ENCODE results near the gene SUPT3H. TPM values are rescaled to one million over a fixed set of nuclear protein-coding genes. Genes with fewer than 3 reads are reported as not detected.

The SUPT3H gene
- total and polyA plus RNA-seq, 2 of the 8 experiments (the other 6 are each of a cell fraction or from before 2014, with no cell fraction given), result 18.8 to 23.0 TPM

GRCh38 chr6:45275358-45275757, 102.4 kb downstream of the SUPT3H start:
- ChIA-PET CTCF (ENCODE audit: partially characterized antibody) (no interaction called here), POLR2A (ENCODE audit: partially characterized antibody) (no interaction called here)
- no peak overlapping the region for H2BK120ac ChIP-seq (replicated peaks; ENCODE audit: low read depth, low read length)
- 88% methylated on average over 1 of the region's 1 CpG; no CpG with 5 or more reads in 1 of the 2 experiments for WGBS, 2 experiments (ENCODE audit: extremely low coverage in 1 of 2, insufficient coverage in 1 of 2, insufficient read length in 1 of 2, insufficient replicate concordance in 2 of 2, low coverage in 1 of 2, low lambda C conversion rate in 2 of 2, missing lambda C conversion rate in 1 of 2)
- no peak overlapping the region for H2BK5ac ChIP-seq (ENCODE audit: low read depth, low read length)
- H3K9me3 ChIP-seq (ENCODE audit: insufficient read depth in 2 of 2, low read depth in 1 of 2, low read length in 1 of 2), result peaks cover 7 to 18% of the 10 kb centered on the region in 2 experiments; a peak in 2 of 4 replicates
- no peak overlapping the region for H3K4me3 ChIP-seq (ENCODE audit: extremely low read depth in 1 of 4, insufficient read depth in 2 of 4, low read depth in 3 of 4, low read length in 4 of 4)
- DNase-seq (ENCODE audit: low read depth in 1 of 2, low spot score in 2 of 2), result no peak
- no peaks in the 10 kb centered on the region for H4K20me1 ChIP-seq (replicated peaks in 1 of 2; ENCODE audit: control insufficient read depth in 1 of 2, insufficient read depth in 2 of 2, low read length in 2 of 2)
- no peak overlapping the region for H2AK5ac ChIP-seq (ENCODE audit: low read depth, low read length)
- no peak overlapping the region for H4K91ac ChIP-seq (replicated peaks; ENCODE audit: insufficient read length, low read length)
- no peak overlapping the region for H4K8ac ChIP-seq (ENCODE audit: extremely low read depth, insufficient read depth, low read length)
- H3K27me3 ChIP-seq (replicated peaks in 1 of 4; ENCODE audit: control insufficient read depth in 3 of 4, extremely low read depth in 1 of 4, insufficient read depth in 3 of 4, low read length in 3 of 4), result no peaks in the 10 kb centered on the region
- H2BK20ac ChIP-seq (ENCODE audit: low read length), result no peak overlapping the region
- peaks cover 0 to 4% (median 0%) of the 10 kb centered on the region in 4 experiments; a peak in 1 of 8 replicates for H3K36me3 ChIP-seq (ENCODE audit: control insufficient read depth in 2 of 4, insufficient read depth in 4 of 4, low read length in 3 of 4)
- H3K18ac ChIP-seq (ENCODE audit: extremely low read depth, low read length), result no peak overlapping the region
- FAIRE-seq, result no peak
- TF ChIP-seq CTBP2 (IDR thresholded peaks at IDR 0.05; ENCODE audit: borderline replicate concordance, insufficient read depth, insufficient read length, low read length), result no peak
- no peak for TF ChIP-seq RNF2 (IDR thresholded peaks at IDR 0.05; ENCODE audit: borderline replicate concordance, low read depth, low read length, missing control alignments, poor library complexity, severe bottlenecking)
- no peak for TF ChIP-seq SP4 (IDR thresholded peaks at IDR 0.05; ENCODE audit: low read length)
- no peak for TF ChIP-seq NANOG (IDR thresholded peaks at IDR 0.05; ENCODE audit: insufficient read depth, low read depth, low read length, poor library complexity, severe bottlenecking)
- TF ChIP-seq KDM4A (IDR thresholded peaks at IDR 0.05; ENCODE audit: low read depth, low read length, severe bottlenecking), result no peak
- TF ChIP-seq EGR1 (IDR thresholded peaks at IDR 0.05; ENCODE audit: borderline replicate concordance, low read depth, low read length), result no peak
- H3K27ac ChIP-seq (ENCODE audit: low read depth, low read length), result no peak overlapping the region
- no peak overlapping the region for H3K4me2 ChIP-seq (ENCODE audit: insufficient read depth in 1 of 2, low read depth in 2 of 2, low read length in 2 of 2)
- 0 out of 7 replicates have a peak, but pooled peaks cover 0 to 3% (median 0%) of the 10 kb centered on the region in 4 experiments for H3K4me1 ChIP-seq (replicated peaks in 1 of 4; ENCODE audit: control insufficient read depth in 3 of 4, insufficient read depth in 4 of 4, low read length in 3 of 4)
- no peak overlapping the region for H4K5ac ChIP-seq (ENCODE audit: insufficient read length, low read depth, low read length)
- H3K23ac ChIP-seq (ENCODE audit: insufficient read length), result no peak overlapping the region
- no peak overlapping the region for H3K4ac ChIP-seq (replicated peaks; ENCODE audit: insufficient read length, low read depth, low read length)
- no peak overlapping the region for H3K56ac ChIP-seq (replicated peaks; ENCODE audit: insufficient read length, low read depth, low read length)
- no peak overlapping the region for H2BK12ac ChIP-seq (ENCODE audit: low read depth, low read length)
- H3K14ac ChIP-seq (ENCODE audit: insufficient read length), result no peak overlapping the region
- no peak overlapping the region for H3K9ac ChIP-seq (replicated peaks in 1 of 4; ENCODE audit: extremely low read depth in 1 of 4, low read depth in 3 of 4, low read length in 3 of 4)
- no peaks in the 10 kb centered on the region for H3K23me2 ChIP-seq (ENCODE audit: low read depth, low read length)
- H3K79me2 ChIP-seq (ENCODE audit: control insufficient read depth in 1 of 2, insufficient read depth in 2 of 2, low read length in 2 of 2), result no peaks in the 10 kb centered on the region
- no peaks in the 10 kb centered on the region for H3K79me1 ChIP-seq (ENCODE audit: low read depth, low read length)
- no peak overlapping the region for H2AFZ ChIP-seq (ENCODE audit: low read length)
- no peak overlapping the region for H2BK15ac ChIP-seq (ENCODE audit: low read length)
